Measurements from ENCODE around the gene DDX25.

DNA sequence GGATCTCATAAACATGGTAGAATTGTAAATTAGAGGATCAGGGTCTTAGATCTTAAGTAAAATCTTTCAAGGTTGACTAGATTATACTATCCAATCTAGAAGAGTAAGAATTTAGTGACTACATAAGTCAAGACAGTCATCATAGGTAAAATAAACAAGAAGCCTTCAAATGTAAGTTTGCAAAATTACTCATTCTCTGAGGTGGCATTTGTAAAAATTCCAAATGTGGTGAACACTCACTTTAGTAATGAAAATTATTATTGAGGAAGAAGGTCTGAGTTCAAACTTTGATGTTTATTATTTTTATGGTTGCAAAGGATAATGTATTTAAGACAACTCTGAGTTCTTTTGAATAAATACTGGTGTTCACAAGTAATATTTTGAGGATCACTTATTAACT is 12.2 kb upstream of the DDX25 start:
- TF ChIP-seq CEBPB (IDR thresholded peaks at IDR 0.05; ENCODE audit: low read depth, low read length) (no peak), RXRA (IDR thresholded peaks at IDR 0.05; ENCODE audit: insufficient read depth, low read depth, low read length) (no peak), RAD21 (IDR thresholded peaks at IDR 0.05 in 1 of 2, conservative IDR thresholded peaks at IDR 0.05 in 1 of 2; ENCODE audit: low read depth in 2 of 2, low read length in 2 of 2) (no peak), FOSL1 (IDR thresholded peaks at IDR 0.05; ENCODE audit: insufficient read depth, low read depth, low read length) (no peak), POLR2A (IDR thresholded peaks at IDR 0.05; ENCODE audit: control extremely low read depth in 1 of 2, low read depth in 2 of 2, low read length in 2 of 2) (no peak)
- TF ChIP-seq, protein P1, sequence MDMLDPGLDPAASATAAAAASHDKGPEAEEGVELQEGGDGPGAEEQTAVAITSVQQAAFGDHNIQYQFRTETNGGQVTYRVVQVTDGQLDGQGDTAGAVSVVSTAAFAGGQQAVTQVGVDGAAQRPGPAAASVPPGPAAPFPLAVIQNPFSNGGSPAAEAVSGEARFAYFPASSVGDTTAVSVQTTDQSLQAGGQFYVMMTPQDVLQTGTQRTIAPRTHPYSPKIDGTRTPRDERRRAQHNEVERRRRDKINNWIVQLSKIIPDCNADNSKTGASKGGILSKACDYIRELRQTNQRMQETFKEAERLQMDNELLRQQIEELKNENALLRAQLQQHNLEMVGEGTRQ (IDR thresholded peaks at IDR 0.05; ENCODE audit: low read length): no peak
- TF ChIP-seq, protein P2, sequence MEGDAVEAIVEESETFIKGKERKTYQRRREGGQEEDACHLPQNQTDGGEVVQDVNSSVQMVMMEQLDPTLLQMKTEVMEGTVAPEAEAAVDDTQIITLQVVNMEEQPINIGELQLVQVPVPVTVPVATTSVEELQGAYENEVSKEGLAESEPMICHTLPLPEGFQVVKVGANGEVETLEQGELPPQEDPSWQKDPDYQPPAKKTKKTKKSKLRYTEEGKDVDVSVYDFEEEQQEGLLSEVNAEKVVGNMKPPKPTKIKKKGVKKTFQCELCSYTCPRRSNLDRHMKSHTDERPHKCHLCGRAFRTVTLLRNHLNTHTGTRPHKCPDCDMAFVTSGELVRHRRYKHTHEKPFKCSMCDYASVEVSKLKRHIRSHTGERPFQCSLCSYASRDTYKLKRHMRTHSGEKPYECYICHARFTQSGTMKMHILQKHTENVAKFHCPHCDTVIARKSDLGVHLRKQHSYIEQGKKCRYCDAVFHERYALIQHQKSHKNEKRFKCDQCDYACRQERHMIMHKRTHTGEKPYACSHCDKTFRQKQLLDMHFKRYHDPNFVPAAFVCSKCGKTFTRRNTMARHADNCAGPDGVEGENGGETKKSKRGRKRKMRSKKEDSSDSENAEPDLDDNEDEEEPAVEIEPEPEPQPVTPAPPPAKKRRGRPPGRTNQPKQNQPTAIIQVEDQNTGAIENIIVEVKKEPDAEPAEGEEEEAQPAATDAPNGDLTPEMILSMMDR (IDR thresholded peaks at IDR 0.05; ENCODE audit: control extremely low read depth in 1 of 3, insufficient read depth in 1 of 3, low read depth in 1 of 3, low read length in 3 of 3): no peak
